WI38 (cell line): ENCODE data around the gene SMYD1.

Source experiments
- H3K4me3 ChIP-seq: 2 replicates; pipeline ENCODE4 v1.5.1; 2011; ENCODE audit warnings: low read depth, mild to moderate bottlenecking, control low read depth, low read length
- TF ChIP-seq, protein P1 (sequence below): IDR thresholded peaks from 2 replicates; pipeline ENCODE4 v1.5.1; 2012; ENCODE audit warnings: low read depth, mild to moderate bottlenecking, control low read depth, low read length

SMYD1 gene

DNA sequence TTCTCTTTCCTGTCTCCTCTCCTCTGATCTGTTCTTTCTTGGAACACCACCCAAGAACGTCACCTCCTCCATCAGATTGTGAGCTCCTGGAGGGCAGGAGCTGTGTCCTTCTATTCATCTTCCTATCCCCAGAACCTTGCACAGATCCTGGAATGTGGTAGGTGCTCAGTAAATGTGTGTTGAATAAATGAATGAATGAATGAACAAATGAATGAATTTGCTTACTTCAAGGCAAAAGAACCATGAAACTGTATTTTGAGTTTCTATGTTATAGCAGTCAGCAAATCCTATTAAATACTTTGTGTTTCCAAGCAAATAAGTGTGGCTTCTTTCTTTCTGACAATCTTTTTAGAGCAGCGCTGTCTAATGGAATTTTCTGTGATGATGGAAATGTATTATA lies 45.4 kb downstream of the SMYD1 start:
- TF ChIP-seq, protein P1, sequence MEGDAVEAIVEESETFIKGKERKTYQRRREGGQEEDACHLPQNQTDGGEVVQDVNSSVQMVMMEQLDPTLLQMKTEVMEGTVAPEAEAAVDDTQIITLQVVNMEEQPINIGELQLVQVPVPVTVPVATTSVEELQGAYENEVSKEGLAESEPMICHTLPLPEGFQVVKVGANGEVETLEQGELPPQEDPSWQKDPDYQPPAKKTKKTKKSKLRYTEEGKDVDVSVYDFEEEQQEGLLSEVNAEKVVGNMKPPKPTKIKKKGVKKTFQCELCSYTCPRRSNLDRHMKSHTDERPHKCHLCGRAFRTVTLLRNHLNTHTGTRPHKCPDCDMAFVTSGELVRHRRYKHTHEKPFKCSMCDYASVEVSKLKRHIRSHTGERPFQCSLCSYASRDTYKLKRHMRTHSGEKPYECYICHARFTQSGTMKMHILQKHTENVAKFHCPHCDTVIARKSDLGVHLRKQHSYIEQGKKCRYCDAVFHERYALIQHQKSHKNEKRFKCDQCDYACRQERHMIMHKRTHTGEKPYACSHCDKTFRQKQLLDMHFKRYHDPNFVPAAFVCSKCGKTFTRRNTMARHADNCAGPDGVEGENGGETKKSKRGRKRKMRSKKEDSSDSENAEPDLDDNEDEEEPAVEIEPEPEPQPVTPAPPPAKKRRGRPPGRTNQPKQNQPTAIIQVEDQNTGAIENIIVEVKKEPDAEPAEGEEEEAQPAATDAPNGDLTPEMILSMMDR, result no peak
- H3K4me3 ChIP-seq, result no peak overlapping the region

DNA sequence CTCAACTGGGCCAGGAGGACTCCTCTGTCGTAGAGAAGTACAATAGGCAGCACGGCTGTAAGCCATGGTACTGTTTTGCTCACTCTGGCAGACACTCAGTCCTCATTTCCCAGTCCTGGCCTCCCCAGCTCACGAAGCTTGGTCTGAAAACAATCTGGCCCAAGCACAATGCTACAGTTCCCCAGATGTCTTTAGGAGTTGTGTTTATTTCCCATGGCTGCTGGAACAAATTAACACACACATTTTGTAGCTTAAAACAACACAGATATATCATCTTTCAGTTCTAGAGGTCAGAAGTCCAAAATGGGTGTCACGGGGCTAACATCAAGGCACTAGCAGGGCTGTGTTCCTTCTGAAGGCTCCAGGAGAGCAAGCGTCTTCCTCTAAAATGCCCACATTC lies 47.3 kb downstream of the SMYD1 start:
- no peak overlapping the region for H3K4me3 ChIP-seq
- TF ChIP-seq, protein P1, result no peak

DNA sequence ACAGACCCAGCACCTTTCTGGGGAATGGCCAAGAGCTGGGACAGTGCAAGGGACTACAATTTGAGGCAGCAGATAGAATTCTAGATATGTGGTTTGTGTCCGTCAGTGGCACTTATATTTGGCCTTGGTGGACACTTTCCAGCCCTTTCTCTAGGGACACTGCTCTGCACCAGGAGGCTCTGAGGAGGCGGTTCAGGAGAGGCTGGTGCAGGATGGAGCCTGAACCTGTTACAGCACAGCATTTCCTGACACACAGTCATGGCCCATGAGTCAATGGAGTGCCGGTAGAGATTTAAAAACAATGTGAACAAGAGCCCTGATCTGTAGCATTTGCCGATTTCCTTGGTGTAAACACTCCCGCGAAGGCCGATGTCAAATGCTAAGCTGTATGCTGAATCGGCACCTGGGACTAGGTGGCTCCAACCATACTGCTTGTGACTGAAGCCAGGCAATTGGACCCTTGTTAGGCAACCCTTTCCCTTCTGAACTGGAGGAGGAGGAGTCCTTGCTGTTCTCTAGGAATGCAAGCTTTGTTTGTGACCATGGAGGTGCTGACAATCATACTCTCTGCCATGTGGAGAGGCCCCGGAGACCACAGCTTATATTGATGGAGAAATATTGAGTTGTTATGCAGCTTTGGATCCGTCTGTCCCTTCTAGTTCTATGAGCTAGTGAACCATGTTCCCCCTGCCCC lies 48.3 kb downstream of the SMYD1 start:
- TF ChIP-seq, protein P1, result no peak
- H3K4me3 ChIP-seq, result no peak overlapping the region

DNA sequence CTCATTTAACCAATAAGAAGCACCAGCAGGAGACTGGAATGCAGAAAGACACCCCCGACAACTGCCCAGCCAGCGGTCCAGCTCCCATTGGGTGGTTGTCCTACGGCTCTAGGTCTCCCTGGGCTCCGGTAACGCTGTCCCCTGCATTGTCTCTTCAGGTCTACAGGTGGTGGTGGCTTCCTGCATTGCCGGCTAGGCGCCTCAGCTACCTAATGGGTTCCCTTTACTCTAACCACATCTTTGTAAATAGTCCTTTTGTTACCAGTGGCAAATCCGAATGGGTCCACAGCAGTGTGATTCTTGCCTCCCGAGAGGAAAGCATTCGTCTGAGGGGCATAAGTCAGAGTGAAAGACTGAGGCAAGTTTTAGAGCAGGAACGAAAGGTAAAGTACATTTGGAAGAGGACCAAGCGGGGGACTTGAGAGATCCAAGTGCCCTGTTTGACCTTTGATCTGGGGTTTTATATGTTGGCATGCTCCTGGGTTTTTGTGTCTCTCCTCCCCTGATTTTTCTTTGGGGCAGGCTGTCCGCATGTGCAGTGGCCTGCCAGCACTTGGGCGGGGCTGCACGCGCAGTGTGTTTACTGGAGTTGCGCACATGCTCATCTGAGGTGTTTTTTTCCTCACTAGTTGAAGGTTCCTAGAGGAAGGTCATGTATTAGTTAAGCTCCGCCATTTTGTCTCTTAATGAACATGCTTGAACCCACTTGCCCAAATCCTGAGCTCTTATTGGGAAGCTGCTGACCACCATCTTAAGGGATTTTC lies 49.2 kb downstream of the SMYD1 start:
- H3K4me3 ChIP-seq, result no peak overlapping the region
- TF ChIP-seq, protein P1, result no peak

DNA sequence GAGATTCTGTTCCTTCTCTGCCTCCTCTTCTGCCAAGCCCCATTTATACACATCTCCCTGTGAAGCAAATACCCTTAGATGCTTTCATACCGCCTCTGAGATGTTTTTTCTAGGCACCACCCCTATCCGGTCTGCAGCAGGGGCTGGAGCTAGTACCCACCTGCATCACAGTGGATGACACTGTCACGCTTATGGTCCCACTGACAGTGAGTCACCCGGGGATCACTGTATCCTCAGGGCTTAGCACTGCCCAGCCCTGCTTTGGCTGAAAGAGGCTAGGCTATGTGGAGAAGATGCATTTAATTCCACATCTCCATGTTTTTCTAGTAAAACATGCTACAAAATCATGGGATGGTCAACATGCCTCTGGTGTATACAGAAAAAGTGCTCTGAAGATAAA lies 50.3 kb downstream of the SMYD1 start:
- no peak overlapping the region for H3K4me3 ChIP-seq
- TF ChIP-seq, protein P1, result no peak

DNA sequence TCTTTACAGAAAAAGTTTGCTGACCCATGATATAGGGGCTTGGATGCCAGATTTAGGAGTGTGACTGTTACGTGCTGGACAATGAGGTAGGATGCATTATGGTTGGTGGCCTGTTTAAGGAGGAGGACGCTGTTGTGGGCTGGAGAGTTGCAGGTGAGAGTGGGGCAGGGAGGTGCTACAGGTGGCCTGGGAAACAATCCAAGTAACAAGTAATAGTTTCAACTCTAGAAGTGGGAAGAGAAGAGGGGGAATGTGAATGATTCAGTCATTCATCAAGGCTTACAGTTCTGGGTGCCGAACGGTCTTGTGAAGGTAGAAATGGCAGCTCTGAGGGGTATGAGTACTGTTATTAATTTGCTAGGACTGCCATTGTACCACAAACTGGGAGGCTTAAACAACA lies 54.1 kb downstream of the SMYD1 start:
- TF ChIP-seq, protein P1, result no peak
- H3K4me3 ChIP-seq, result no peak overlapping the region
